GM12878 (cell line): ENCODE data around the gene AANAT. TPM values are rescaled to one million over a fixed set of nuclear protein-coding genes. Genes with fewer than 3 reads are reported as not detected.

Source experiments
- ATAC-seq: fragments of 200-7000 bp; cut with Tn5 transposase; 3 replicates; pipeline ENCODE4 v1.9.1; 2020; ENCODE audit warnings: mild to moderate bottlenecking, moderate library complexity
- BruUV-seq: library from RNA; stranded (reverse); fragments of 400-500 nt; replicated peaks from 2 replicates; lab custom pipeline; 2021; lab: Mats Ljungman, UMichigan
- CTCF ChIA-PET: fragments of 300-600 bp; sonication (Branson Sonifier 250); formaldehyde crosslinking; extraction: SDS; loops from one replicate; lab custom pipeline; 2021; ENCODE audit warnings: inconsistent platforms; lab: Yijun Ruan, JAX
- POLR2A ChIA-PET: fragments of 350-600 bp; formaldehyde crosslinking; extraction: SDS; loops from one replicate; lab custom pipeline; 2021; ENCODE audit warnings: inconsistent platforms; lab: Charles Lee
- RAD21 ChIA-PET: fragments of 300-600 bp; sonication (Branson Sonifier 250); formaldehyde crosslinking; loops from one replicate; lab custom pipeline; 2023; ENCODE audit warnings: antibody characterized with exemption; ENCODE audit not compliant: unreplicated experiment; lab: Charles Lee
- SMC1A ChIA-PET: fragments of 300-600 bp; sonication (Branson Sonifier 250); formaldehyde crosslinking; loops from one replicate; lab custom pipeline; 2023; ENCODE audit not compliant: unreplicated experiment, uncharacterized antibody; lab: Charles Lee
- DNase-seq: peaks from one replicate; pipeline ENCODE4 v3.0.0-alpha.2; 2011; ENCODE audit warnings: low read depth, low spot score
- FAIRE-seq: peaks from 3 replicates; lab custom pipeline; 2011; peaks lifted over from hg19 to GRCh38; lab: Jason Lieb, UNC
- H2AFZ ChIP-seq: 2 replicates; pipeline ENCODE4 v1.6.0; 2011; ENCODE audit warnings: low read depth, low read length, control low read depth; ENCODE audit not compliant: control insufficient read depth
- H3K27ac ChIP-seq: 2 replicates; pipeline ENCODE4 v1.5.1; 2011; ENCODE audit warnings: control low read depth; ENCODE audit not compliant: control insufficient read depth, insufficient read depth
- H3K27me3 ChIP-seq, 2 experiments: replicated peaks in 1 of 2; 2 replicates each; pipeline versions ENCODE4 v1.6.0 to v1.6.1; 2011; ENCODE audit warnings: low read length in 1 of 2; ENCODE audit not compliant: control insufficient read depth in 2 of 2, insufficient read depth in 2 of 2
- H3K36me3 ChIP-seq, 2 experiments: 2 replicates each; pipeline ENCODE4 v1.5.1; 2011; ENCODE audit warnings: low read length in 1 of 2; ENCODE audit not compliant: control insufficient read depth in 2 of 2, insufficient read depth in 2 of 2
- H3K4me1 ChIP-seq: 2 replicates; pipeline ENCODE4 v1.6.1; 2011; ENCODE audit warnings: mild to moderate bottlenecking, low read length, moderate library complexity, mixed read lengths; ENCODE audit not compliant: control insufficient read depth, insufficient read depth
- H3K4me2 ChIP-seq: 2 replicates; pipeline ENCODE4 v1.6.0; 2011; ENCODE audit warnings: control low read depth; ENCODE audit not compliant: control insufficient read depth, insufficient read depth
- H3K4me3 ChIP-seq: fragments of 200-600 bp; sonication (generic); 2 replicates; pipeline ENCODE4 v1.5.1; 2016
- H3K79me2 ChIP-seq: 2 replicates; pipeline ENCODE4 v1.6.0; 2011; ENCODE audit warnings: low read length; ENCODE audit not compliant: control insufficient read depth, insufficient read depth
- H3K9ac ChIP-seq: 2 replicates; pipeline ENCODE4 v1.8.0; 2011; ENCODE audit warnings: low read length, control low read depth, mixed read lengths; ENCODE audit not compliant: control insufficient read depth, insufficient read depth
- H3K9me3 ChIP-seq: replicated peaks from 3 replicates; pipeline ENCODE4 v1.5.1; 2011; ENCODE audit warnings: mild to moderate bottlenecking, low read length; ENCODE audit not compliant: control insufficient read depth, insufficient read depth
- H4K20me1 ChIP-seq: 2 replicates; pipeline ENCODE4 v1.6.0; 2011; ENCODE audit not compliant: control insufficient read depth, insufficient read depth
- ASH2L ChIP-seq: fragments of 300-600, 200-600 bp; sonication (generic); IDR thresholded peaks from 2 replicates; pipeline ENCODE4 v1.6.1; 2017; ENCODE audit warnings: low read depth, mild to moderate bottlenecking, borderline replicate concordance
- BMI1 ChIP-seq: fragments of 450-650 bp; IDR thresholded peaks from 2 replicates; pipeline ENCODE4 v1.6.1; 2016; ENCODE audit warnings: mild to moderate bottlenecking, moderate library complexity, borderline replicate concordance
- CHD1 ChIP-seq: IDR thresholded peaks from 2 replicates; pipeline ENCODE4 v1.6.1; 2012; ENCODE audit warnings: low read depth, low read length, improper control_type of control experiment
- KAT2A ChIP-seq: conservative IDR thresholded peaks from 2 replicates; pipeline ENCODE4 v1.6.1; 2011; ENCODE audit warnings: low read depth, low read length; ENCODE audit not compliant: control insufficient read depth
- MEF2A ChIP-seq: IDR thresholded peaks from 2 replicates; pipeline ENCODE4 v1.6.1; 2011; ENCODE audit warnings: low read depth, mild to moderate bottlenecking, low read length, moderate library complexity; ENCODE audit not compliant: insufficient read depth
- NFXL1 ChIP-seq: fragments of 450-650 bp; IDR thresholded peaks from 2 replicates; pipeline ENCODE4 v1.6.1; 2017; ENCODE audit warnings: antibody characterized with exemption, mild to moderate bottlenecking, borderline replicate concordance
- NR2C1 ChIP-seq: fragments of 450-650 bp; IDR thresholded peaks from 2 replicates; pipeline ENCODE4 v1.6.1; 2017; ENCODE audit warnings: antibody characterized with exemption, mild to moderate bottlenecking, moderate library complexity
- NRF1 ChIP-seq: conservative IDR thresholded peaks from 2 replicates; pipeline ENCODE4 v1.6.1; 2011; ENCODE audit warnings: mild to moderate bottlenecking, low read depth, low read length, improper control_type of control experiment
- PAX8 ChIP-seq: fragments of 450-650 bp; IDR thresholded peaks from 2 replicates; pipeline ENCODE4 v1.6.1; 2017; ENCODE audit warnings: mild to moderate bottlenecking, moderate library complexity
- TARDBP ChIP-seq: IDR thresholded peaks from 2 replicates; pipeline ENCODE4 v1.6.1; 2016; ENCODE audit warnings: borderline replicate concordance
- WGBS: methylation state at CpG from one replicate; pipeline ENCODE4 v1.1.6; 2016; ENCODE audit warnings: low lambda C conversion rate; ENCODE audit not compliant: insufficient replicate concordance, insufficient coverage; ENCODE audit errors: missing lambda C conversion rate; 5-methylcytosine and 5-hydroxymethylcytosine counted together
- in situ Hi-C: fragments of 300-500 bp; cut with MboI; formaldehyde crosslinking; loops from 9 replicates; pipeline ENCODE4 v1.14.3; 2018; ENCODE audit warnings: mixed read lengths
- intact Hi-C: fragments of 100-400 bp; cut with micrococcal nuclease; formaldehyde crosslinking; loops from one replicate; pipeline ENCODE4 v1.14.2; 2022; ENCODE audit not compliant: unreplicated experiment
- polyA plus RNA-seq, 11 experiments: library from polyadenylated mRNA; depleted of rRNA in 4 of 11; unstranded in 6 of 11; stranded (reverse) in 5 of 11; fragments of >200 nt; fragmentation: Nextera tagmentation in 4 of 11; fragmentation: Illumina TruSeq in 1 of 11; extraction: Ambion mirVana in 4 of 11; extraction: Trizol in 1 of 11; gene quantifications; 1 replicate in 1 of 11; 2 replicates in 10 of 11; pipeline versions ENCODE4 v1.2.1 to v1.2.3, GENCODE V29; 2011 to 2016; ENCODE audit warnings: inconsistent platforms in 2 of 11, missing spikeins in 2 of 11, low read depth in 1 of 11
- total RNA-seq, 4 experiments: library from RNA; depleted of rRNA in 3 of 4; stranded (reverse); fragments of >200 nt in 3 of 4; fragmentation: Illumina TruSeq in 1 of 4; extraction: Trizol in 1 of 4; gene quantifications; 2 replicates each; pipeline versions ENCODE4 v1.2.1 to v1.2.3, GENCODE V29; 2013 to 2021
- TF ChIP-seq, protein P1 (sequence below): fragments of 450-650 bp; IDR thresholded peaks from 2 replicates; pipeline ENCODE4 v1.6.1; 2016; ENCODE audit warnings: mild to moderate bottlenecking
- TF ChIP-seq, protein P2 (sequence below): fragments of 450-650 bp; IDR thresholded peaks from 2 replicates; pipeline ENCODE4 v1.6.1; 2017; ENCODE audit warnings: mild to moderate bottlenecking
- TF ChIP-seq, protein P3 (sequence below): fragments of 450-650 bp; IDR thresholded peaks from 2 replicates; pipeline ENCODE4 v1.6.1; 2017; ENCODE audit warnings: borderline replicate concordance
- TF ChIP-seq, protein P4 (sequence below): IDR thresholded peaks from 2 replicates; pipeline ENCODE4 v1.6.1; 2011; ENCODE audit warnings: low read depth, mild to moderate bottlenecking, low read length, moderate library complexity, borderline replicate concordance; ENCODE audit errors: extremely low read depth
- TF ChIP-seq, protein P5 (sequence below), 3 experiments: IDR thresholded peaks in 2 of 3; conservative IDR thresholded peaks in 1 of 3; 2 replicates each; pipeline ENCODE4 v1.5.1; 2011; ENCODE audit warnings: low read depth in 3 of 3, low read length in 3 of 3, mild to moderate bottlenecking in 3 of 3, control low read depth in 2 of 3, moderate library complexity in 2 of 3, inconsistent platforms in 1 of 3, mixed read lengths in 1 of 3; ENCODE audit not compliant: control insufficient read depth in 2 of 3, insufficient read depth in 1 of 3; ENCODE audit errors: extremely low read depth in 1 of 3

AANAT gene
- total and polyA plus RNA-seq, 10 of the 15 experiments (the other 5 are each of a cell fraction or from before 2014, with no cell fraction given) = 0.23 TPM; not detected in 9

DNA sequence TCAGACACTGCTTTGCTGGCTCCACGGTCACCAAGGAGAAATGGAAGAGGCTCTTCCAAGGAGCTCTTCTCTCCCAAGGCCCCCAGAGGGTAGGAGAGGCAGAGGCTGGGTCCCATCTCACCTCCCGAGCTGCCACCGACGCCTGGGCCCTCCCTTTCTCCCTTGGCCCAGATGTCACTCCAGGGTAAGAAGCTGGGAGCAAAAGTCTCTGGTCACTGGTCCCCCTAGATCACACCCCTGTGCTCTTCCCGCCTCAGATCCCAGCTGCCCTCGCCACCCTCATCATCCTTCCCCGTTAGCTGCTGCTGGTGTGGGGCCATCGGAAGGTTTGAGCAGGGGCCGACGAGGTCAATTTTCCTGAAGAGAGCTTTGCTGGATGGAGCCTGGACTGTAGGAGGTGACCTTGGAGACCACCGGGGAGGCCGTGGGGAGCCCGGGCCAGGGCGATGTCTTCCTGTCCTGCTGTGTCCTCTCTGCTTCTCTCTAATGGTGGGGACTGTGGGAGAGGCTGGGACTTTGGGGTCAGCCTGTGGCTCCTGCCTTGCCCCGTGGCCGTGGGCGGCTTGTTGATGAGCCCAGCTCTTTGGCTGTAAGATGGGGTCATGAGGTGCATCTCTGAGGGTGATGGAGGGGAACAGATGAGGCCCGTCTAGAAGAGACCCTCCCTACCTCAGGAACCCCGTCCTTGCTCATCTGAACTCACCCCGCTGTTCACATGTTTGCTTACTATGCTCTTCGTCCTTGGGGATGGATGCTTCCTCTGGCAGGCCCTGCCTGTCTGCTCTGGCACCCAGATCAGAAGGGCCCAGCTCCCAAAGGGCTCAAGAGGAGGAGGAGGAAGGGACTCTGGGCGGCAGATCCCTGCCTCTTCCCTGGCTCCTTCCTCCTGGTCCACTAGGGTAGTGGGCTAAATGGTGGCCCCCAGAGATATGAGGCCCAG, 45.2 kb downstream of the AANAT start:
- FAIRE-seq = no peak
- DNase-seq = no peak
- H3K9ac ChIP-seq = no peak overlapping the region
- no peaks in the 10 kb centered on the region for H3K36me3 ChIP-seq
- no peak overlapping the region for H3K4me3 ChIP-seq
- no peaks in the 10 kb centered on the region for H3K9me3 ChIP-seq
- peaks cover 18% of the 10 kb centered on the region for H3K4me1 ChIP-seq
- ChIA-PET CTCF (interaction anchor here (0.7 to 7.8 kb wide), 5 partner anchors 32 to 182 kb away, joined by 3 to 65 read pairs (median 4); no protein-coding TSS in a partner anchor), RAD21 (interaction anchor here (1.2 kb wide), 2 partner anchors 10 to 19 kb away, joined by 3 read pairs; no protein-coding TSS in a partner anchor), POLR2A (no interaction called here), SMC1A (interaction anchor here (0.9 to 2.7 kb wide), 4 partner anchors 15 to 100 kb away, joined by 3 to 10 read pairs (median 4); partner anchors contain the start of gene AANAT)
- WGBS = 72% methylated on average over 22 of the region's 22 CpGs
- no peak for ATAC-seq
- H3K27me3 ChIP-seq = no peaks in the 10 kb centered on the region
- no peak overlapping the region for H3K27ac ChIP-seq
- in situ Hi-C loops = no loop called here
- no TSS peak for BruUV-seq
- H3K79me2 ChIP-seq = no peaks in the 10 kb centered on the region
- no peak overlapping the region for H2AFZ ChIP-seq
- H3K4me2 ChIP-seq = no peak overlapping the region
- intact Hi-C loops = no loop called here
- H4K20me1 ChIP-seq = no peaks in the 10 kb centered on the region
- TF ChIP-seq KAT2A (no peak), CHD1 (no peak), ASH2L (no peak), NFXL1 (no peak), TARDBP (no peak), PAX8 (no peak), MEF2A (no peak), BMI1 (no peak), NR2C1 (no peak), NRF1 (no peak)
- TF ChIP-seq, protein P1, sequence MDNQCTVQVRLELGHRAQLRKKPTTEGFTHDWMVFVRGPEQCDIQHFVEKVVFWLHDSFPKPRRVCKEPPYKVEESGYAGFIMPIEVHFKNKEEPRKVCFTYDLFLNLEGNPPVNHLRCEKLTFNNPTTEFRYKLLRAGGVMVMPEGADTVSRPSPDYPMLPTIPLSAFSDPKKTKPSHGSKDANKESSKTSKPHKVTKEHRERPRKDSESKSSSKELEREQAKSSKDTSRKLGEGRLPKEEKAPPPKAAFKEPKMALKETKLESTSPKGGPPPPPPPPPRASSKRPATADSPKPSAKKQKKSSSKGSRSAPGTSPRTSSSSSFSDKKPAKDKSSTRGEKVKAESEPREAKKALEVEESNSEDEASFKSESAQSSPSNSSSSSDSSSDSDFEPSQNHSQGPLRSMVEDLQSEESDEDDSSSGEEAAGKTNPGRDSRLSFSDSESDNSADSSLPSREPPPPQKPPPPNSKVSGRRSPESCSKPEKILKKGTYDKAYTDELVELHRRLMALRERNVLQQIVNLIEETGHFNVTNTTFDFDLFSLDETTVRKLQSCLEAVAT = no peak
- TF ChIP-seq, protein P2, sequence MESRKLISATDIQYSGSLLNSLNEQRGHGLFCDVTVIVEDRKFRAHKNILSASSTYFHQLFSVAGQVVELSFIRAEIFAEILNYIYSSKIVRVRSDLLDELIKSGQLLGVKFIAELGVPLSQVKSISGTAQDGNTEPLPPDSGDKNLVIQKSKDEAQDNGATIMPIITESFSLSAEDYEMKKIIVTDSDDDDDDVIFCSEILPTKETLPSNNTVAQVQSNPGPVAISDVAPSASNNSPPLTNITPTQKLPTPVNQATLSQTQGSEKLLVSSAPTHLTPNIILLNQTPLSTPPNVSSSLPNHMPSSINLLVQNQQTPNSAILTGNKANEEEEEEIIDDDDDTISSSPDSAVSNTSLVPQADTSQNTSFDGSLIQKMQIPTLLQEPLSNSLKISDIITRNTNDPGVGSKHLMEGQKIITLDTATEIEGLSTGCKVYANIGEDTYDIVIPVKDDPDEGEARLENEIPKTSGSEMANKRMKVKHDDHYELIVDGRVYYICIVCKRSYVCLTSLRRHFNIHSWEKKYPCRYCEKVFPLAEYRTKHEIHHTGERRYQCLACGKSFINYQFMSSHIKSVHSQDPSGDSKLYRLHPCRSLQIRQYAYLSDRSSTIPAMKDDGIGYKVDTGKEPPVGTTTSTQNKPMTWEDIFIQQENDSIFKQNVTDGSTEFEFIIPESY = no peak
- TF ChIP-seq, protein P3, sequence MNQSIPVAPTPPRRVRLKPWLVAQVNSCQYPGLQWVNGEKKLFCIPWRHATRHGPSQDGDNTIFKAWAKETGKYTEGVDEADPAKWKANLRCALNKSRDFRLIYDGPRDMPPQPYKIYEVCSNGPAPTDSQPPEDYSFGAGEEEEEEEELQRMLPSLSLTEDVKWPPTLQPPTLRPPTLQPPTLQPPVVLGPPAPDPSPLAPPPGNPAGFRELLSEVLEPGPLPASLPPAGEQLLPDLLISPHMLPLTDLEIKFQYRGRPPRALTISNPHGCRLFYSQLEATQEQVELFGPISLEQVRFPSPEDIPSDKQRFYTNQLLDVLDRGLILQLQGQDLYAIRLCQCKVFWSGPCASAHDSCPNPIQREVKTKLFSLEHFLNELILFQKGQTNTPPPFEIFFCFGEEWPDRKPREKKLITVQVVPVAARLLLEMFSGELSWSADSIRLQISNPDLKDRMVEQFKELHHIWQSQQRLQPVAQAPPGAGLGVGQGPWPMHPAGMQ = no peak
- TF ChIP-seq, protein P4, sequence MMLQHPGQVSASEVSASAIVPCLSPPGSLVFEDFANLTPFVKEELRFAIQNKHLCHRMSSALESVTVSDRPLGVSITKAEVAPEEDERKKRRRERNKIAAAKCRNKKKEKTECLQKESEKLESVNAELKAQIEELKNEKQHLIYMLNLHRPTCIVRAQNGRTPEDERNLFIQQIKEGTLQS = no peak
- TF ChIP-seq, protein P5, sequence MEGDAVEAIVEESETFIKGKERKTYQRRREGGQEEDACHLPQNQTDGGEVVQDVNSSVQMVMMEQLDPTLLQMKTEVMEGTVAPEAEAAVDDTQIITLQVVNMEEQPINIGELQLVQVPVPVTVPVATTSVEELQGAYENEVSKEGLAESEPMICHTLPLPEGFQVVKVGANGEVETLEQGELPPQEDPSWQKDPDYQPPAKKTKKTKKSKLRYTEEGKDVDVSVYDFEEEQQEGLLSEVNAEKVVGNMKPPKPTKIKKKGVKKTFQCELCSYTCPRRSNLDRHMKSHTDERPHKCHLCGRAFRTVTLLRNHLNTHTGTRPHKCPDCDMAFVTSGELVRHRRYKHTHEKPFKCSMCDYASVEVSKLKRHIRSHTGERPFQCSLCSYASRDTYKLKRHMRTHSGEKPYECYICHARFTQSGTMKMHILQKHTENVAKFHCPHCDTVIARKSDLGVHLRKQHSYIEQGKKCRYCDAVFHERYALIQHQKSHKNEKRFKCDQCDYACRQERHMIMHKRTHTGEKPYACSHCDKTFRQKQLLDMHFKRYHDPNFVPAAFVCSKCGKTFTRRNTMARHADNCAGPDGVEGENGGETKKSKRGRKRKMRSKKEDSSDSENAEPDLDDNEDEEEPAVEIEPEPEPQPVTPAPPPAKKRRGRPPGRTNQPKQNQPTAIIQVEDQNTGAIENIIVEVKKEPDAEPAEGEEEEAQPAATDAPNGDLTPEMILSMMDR (IDR thresholded peaks at IDR 0.05 in 2 of 3, conservative IDR thresholded peaks at IDR 0.05 in 1 of 3; ENCODE audit: control insufficient read depth in 2 of 3, extremely low read depth in 1 of 3, insufficient read depth in 1 of 3, low read depth in 3 of 3, low read length in 3 of 3) = no peak
